Measurements from ENCODE around the gene TRMT44. TPM values are rescaled to one million over a fixed set of nuclear protein-coding genes. Genes with fewer than 3 reads are reported as not detected.
"Not testable (repeated sequence)": the region's sequence is repeated elsewhere in the genome, so short reads cannot be mapped to it uniquely, and the experiment has no call there.

Gene TRMT44
- total RNA-seq, 2 experiments from 2014 or later, result 20.5 to 24.5 TPM

DNA sequence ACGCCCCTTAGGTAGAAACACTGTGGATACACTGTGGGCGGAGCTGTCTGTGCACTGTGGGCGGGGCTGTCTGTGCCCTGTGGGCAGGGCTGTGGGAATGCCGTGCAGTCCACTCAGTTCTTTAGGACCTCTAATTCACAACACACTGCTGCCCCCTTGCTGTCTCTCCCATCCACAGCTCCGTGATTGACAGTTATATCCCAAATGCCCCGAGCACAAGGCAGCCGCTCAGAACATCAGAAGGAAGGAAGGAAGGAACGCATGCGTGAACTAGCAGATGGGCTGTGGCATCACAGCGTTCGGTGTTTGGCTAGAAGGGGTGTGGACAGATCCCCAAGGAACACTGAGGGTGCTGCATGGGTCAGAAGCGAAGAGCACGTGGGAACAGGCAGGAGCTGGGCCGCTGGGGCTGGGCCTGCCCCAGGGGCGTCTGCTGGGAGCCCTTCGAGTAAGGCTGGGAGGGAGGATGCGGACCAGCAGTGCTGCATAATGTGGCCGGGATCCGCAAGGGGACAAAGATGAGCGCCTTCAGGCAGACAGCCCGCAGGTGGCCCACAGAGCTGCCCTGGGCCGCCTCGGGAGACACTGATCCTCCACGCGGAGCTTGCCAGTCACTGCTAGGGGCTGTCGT is 29.8 kb upstream of the TRMT44 start:
- Mint-ChIP-seq H3K9me3 (ENCODE audit: low read depth) (no peaks in the 10 kb centered on the region), H3K36me3 (peaks cover 9% of the 10 kb centered on the region), H3K27me3 (no peaks in the 10 kb centered on the region), H3K4me3 (no peak overlapping the region), H3K27ac (no peak overlapping the region), H3K4me1 (peaks cover 38% of the 10 kb centered on the region)
- CTCF ChIA-PET, result interaction anchor here (0.9 to 1.0 kb wide), 2 partner anchors 9 to 144 kb away, joined by 3 read pairs; no protein-coding TSS in a partner anchor
- ATAC-seq (no peak), DNase-seq (peak; percentile 47)

DNA sequence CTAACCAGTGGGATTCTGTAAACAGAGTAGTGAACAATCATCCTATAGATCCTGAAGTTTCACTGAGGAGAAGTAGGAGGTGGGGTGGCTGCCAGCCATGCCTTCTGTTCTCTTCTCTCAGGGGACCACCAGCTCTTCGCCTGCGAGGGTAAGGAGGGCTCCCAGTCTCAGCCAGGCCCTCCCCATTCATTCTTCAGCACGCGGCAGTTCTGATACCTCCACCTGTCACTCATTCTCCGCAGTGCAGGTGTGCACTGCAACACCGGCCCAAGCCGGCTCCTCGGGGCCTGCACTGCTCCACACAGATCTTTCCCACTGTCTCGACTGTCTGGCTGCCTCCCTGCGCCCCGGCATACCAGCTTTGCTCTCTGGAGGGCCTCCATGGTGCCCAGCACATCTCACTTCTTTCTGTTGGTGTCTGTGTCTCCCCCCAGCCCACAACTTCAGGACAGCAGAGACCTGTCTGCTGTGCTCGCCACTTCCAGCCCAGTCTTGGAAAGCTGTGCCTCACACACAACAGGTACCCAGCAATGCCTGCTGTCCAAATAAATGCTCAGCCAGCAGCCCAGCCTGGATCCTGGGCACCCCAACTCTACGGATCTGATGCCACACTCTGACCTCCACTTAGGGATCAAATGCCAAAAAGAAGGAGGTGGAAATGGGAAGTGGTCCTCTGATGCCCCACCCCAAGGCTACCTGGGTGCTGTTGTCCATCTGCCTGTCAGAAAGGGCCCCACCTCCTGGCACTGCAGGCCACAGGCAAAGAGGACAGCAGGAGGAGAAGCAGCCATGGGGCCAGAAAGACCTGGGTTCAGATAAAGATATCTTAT is 29.0 kb upstream of the TRMT44 start:
- peaks cover 9% of the 10 kb centered on the region for H3K36me3 Mint-ChIP-seq
- H3K27ac Mint-ChIP-seq, result no peak overlapping the region

DNA sequence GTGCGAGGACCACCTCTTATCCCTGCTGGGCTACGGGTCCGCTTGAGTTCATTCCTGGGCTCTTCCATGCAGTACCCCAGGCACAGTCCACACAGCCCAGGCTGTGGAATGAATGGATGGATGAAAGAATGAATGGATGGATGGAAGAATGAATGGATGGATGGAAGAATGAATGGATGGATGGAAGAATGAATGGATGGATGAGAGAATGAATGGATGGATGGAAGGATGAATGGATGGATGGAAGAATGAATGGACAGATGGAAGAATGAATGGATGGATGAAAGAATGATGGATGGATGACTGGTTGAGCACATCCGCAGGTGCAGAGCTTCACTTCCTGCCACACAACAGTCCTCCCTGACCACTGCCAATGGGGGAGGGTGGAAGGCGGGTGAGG is 28.3 kb upstream of the TRMT44 start:
- Mint-ChIP-seq H3K4me3 (no peak overlapping the region), H3K27ac (no peak overlapping the region), H3K4me1 (peaks cover 38% of the 10 kb centered on the region), H3K27me3 (no peaks in the 10 kb centered on the region), H3K9me3 (ENCODE audit: low read depth) (no peaks in the 10 kb centered on the region), H3K36me3 (peaks cover 9% of the 10 kb centered on the region)
- DNase-seq, result no peak
- ATAC-seq, result no peak
- CTCF ChIA-PET, result no interaction called here

More for the DNA sequence above, 29.0 kb upstream of the TRMT44 start:
- CTCF ChIA-PET, result interaction anchor here (0.9 kb wide), 1 partner anchor 145 kb away, joined by 3 read pairs; no protein-coding TSS in a partner anchor
- Mint-ChIP-seq H3K4me3 (no peak overlapping the region), H3K9me3 (ENCODE audit: low read depth) (no peaks in the 10 kb centered on the region), H3K4me1 (peaks cover 38% of the 10 kb centered on the region), H3K27me3 (no peaks in the 10 kb centered on the region)
- ATAC-seq (no peak), DNase-seq (no peak)

DNA sequence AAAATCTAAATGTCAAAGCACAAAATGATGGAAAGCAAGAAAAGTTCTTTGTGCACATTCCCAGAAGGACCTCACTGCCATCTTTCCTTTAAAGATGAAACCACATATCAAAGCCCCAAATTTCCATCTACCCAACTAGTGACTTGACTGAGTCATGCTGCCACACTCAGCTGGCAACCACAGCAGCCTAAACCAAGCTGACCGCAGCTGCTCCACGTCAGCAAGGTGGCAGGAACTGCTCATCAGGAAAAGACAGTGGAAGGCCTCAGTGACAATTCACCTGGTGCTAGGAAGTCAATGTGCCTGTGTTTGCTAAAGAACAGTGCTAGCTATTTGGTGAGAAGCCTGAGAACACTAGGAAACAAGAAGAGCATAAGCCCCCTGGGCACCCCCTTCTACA is 26.2 kb upstream of the TRMT44 start:
- Mint-ChIP-seq H3K27ac (peak overlapping the region; percentile 24), H3K36me3 (peaks cover 9% of the 10 kb centered on the region), H3K9me3 (ENCODE audit: low read depth) (no peaks in the 10 kb centered on the region), H3K4me3 (no peak overlapping the region), H3K27me3 (no peaks in the 10 kb centered on the region), H3K4me1 (peaks cover 37% of the 10 kb centered on the region)
- ATAC-seq (no peak), DNase-seq (peak; percentile 78)
- CTCF ChIA-PET, result interaction anchor here (0.9 to 2.5 kb wide), 3 partner anchors 14 to 55 kb away, joined by 3 to 6 read pairs (median 3); no protein-coding TSS in a partner anchor

DNA sequence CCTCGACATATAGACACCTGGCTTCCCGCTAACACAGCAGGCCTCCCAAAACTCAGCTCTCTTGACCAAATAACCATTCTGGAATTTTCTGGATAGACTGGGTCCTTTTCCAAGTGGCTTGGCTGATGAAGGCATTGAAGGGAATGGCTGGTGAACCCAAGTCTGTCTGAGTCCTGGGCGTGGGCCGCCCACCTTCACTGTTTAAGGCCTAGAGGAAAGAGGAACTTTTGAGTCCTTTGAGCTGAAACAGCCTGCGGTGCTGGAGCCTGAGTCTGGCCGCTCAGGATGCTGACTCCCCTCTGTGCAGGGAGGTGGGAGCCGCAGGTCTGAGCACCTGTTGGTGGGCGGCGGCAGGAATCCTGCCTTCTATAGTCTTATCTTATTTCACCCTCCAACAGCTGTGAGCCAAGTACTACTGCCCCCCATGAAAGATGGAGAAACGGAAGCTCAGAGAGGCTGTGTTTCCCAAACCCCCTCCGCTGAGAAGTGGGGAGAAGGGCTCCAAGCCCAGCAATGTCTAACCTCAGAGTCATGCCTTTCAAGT is 23.4 kb upstream of the TRMT44 start:
- H3K9me3 Mint-ChIP-seq (ENCODE audit: low read depth), result no peaks in the 10 kb centered on the region
- H3K4me1 Mint-ChIP-seq, result peaks cover 29% of the 10 kb centered on the region
- H3K36me3 Mint-ChIP-seq, result peaks cover 9% of the 10 kb centered on the region
- no peak overlapping the region for H3K27ac Mint-ChIP-seq
- CTCF ChIA-PET, result no interaction called here
- DNase-seq (no peak), ATAC-seq (no peak)
- H3K4me3 Mint-ChIP-seq, result no peak overlapping the region
- H3K27me3 Mint-ChIP-seq, result no peaks in the 10 kb centered on the region

DNA sequence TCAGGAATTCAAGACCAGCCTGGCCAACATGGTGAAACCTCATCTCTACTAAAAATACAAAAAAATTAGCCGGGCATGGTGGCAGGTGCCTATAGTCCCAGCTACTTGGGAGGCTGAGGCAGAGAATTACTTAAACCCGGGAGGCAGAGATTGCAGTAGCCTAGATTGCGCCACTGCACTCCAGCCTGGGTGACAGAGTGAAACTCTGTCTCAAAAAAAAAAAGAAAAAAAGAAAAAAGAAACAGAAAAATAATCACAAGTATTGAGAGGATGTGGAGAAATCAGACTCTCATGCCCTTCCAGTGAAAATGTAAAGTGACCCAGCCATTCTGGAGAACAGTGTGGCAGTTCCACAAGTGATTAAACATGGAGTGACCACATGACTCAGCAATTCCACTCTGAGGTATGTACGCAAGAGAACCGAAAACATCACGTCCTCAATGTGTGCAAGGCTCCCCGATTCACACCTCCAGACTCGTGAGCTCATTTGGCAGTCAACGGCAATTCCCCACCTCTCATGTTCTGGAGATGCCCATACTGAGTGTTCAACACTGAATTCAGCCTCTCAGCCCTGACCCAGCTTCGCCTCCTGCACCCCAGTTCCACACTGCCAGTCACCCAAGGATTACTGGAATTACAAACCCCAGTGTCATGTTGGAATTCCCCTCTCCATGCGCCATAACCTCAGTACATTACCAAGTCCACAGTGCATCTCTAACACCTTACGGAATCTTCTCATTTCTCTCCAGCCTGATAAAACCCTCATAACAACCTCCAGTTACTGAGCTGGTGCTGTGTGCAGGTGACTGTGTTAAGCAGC is 21.1 kb upstream of the TRMT44 start:
- peaks cover 16% of the 10 kb centered on the region for H3K4me1 Mint-ChIP-seq
- H3K27me3 Mint-ChIP-seq, result no peaks in the 10 kb centered on the region
- H3K9me3 Mint-ChIP-seq (ENCODE audit: low read depth), result no peaks in the 10 kb centered on the region
- CTCF ChIA-PET, result interaction anchor here (0.7 to 1.6 kb wide), 3 partner anchors 9 to 617 kb away, joined by 3 read pairs; no protein-coding TSS in a partner anchor
- peak overlapping the region; percentile 63 for H3K27ac Mint-ChIP-seq
- peak; percentile 70 for DNase-seq
- H3K4me3 Mint-ChIP-seq, result no peak overlapping the region
- peak; percentile 89 for ATAC-seq
- peaks cover 5% of the 10 kb centered on the region for H3K36me3 Mint-ChIP-seq

DNA sequence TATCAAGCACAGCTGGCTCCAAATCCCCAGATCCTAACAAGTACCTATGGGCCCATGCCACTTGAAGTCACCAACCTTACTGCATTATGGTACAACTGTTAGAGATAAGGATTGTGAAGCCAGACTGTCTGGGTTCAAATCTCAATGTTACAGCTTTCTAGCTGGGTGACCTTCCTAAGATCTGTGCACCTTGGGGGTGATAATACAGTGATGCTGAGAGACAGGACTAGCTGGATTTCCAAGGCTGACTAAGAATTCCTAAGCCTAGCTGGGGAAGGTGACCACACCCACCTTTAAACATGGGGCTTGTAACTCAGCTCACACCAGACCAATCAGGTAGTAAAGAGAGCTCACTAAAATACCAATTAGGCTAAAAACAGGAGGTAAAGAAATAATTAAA is 20.4 kb upstream of the TRMT44 start:
- H3K9me3 Mint-ChIP-seq (ENCODE audit: low read depth); H3K4me1 Mint-ChIP-seq; H3K27ac Mint-ChIP-seq; DNase-seq; ATAC-seq; H3K27me3 Mint-ChIP-seq; H3K4me3 Mint-ChIP-seq; H3K36me3 Mint-ChIP-seq: not testable (repeated sequence)
- CTCF ChIA-PET, result interaction anchor here (0.7 to 1.6 kb wide), 3 partner anchors 10 to 618 kb away, joined by 3 read pairs; no protein-coding TSS in a partner anchor

DNA sequence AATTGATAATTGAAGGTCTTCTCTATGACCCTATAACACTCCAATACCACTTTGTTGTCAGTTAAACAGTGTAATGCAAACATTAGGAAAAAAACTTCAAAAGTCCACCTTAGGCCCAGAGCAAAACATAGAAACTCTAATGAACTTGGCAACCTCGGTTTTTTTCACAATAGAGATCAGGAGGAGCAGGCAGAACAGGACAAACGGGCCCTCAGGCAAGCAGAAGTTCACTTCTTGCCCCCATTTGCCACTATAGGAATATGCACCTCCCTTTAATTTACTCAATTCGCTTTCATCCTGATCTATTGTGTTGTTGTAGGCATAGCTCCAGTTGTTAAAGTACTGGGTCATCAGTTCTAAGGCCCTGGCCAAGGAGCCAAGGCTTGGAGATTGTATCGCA is 18.2 kb upstream of the TRMT44 start:
- H3K4me1 Mint-ChIP-seq, result peaks cover 15% of the 10 kb centered on the region
- CTCF ChIA-PET, result no interaction called here
- H3K4me3 Mint-ChIP-seq, result no peak overlapping the region
- no peaks in the 10 kb centered on the region for H3K9me3 Mint-ChIP-seq (ENCODE audit: low read depth)
- H3K27ac Mint-ChIP-seq, result no peak overlapping the region
- H3K27me3 Mint-ChIP-seq, result no peaks in the 10 kb centered on the region
- H3K36me3 Mint-ChIP-seq, result no peaks in the 10 kb centered on the region
- ATAC-seq (no peak), DNase-seq (no peak)

DNA sequence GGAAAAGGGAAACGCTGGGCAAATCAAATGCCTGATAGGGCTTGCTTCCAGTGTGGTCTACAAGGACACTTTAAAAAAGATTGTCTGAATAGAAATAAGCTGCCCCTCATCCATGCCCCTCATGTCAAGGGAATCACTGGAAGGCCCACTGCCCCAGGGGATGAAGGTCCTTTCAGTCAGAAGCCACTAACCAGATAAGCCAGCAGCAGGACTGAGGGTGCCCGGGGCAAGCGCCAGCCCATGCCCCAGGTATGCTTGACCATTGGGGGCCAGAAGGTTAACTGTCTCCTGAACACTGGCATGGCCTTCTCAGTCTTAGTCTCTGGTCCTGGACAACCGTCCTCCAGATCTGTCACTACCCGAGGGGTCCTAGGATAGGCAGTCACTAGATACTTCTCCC is 17.8 kb upstream of the TRMT44 start:
- Mint-ChIP-seq H3K4me1 (peaks cover 17% of the 10 kb centered on the region), H3K27ac (no peak overlapping the region), H3K4me3 (no peak overlapping the region), H3K9me3 (ENCODE audit: low read depth) (no peaks in the 10 kb centered on the region), H3K27me3 (no peaks in the 10 kb centered on the region), H3K36me3 (no peaks in the 10 kb centered on the region)
- no peak for ATAC-seq
- DNase-seq, result no peak
- CTCF ChIA-PET, result no interaction called here

DNA sequence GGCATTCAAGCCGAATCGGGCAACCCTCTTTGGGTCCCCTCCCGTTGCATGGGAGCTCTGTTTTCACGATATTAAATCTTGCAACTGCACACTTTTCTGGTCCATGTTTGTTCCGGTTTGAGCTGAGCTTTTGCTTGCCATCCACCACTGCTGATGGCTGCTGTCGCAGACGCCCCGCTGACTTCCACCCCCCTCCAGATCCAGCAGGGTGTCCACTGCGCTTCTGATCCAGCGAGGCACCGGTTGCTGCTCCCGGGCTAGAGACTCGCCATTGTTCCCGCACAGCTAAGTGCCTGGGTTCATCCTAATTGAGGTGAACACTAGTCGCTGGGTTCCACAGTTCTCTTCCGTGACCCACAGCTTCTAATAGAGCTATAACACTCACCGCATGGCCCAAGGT is 13.3 kb upstream of the TRMT44 start:
- Mint-ChIP-seq H3K27me3 (no peaks in the 10 kb centered on the region), H3K4me1 (peaks cover 16% of the 10 kb centered on the region), H3K36me3 (no peaks in the 10 kb centered on the region), H3K27ac (no peak overlapping the region), H3K9me3 (ENCODE audit: low read depth) (no peaks in the 10 kb centered on the region), H3K4me3 (peak overlapping the region; percentile 86)
- CTCF ChIA-PET, result interaction anchor here (1.0 to 2.6 kb wide), 4 partner anchors 8 to 268 kb away, joined by 3 to 9 read pairs (median 4); partner anchors contain the start of gene ABLIM2
- ATAC-seq, result no peak
- DNase-seq, result no peak

DNA sequence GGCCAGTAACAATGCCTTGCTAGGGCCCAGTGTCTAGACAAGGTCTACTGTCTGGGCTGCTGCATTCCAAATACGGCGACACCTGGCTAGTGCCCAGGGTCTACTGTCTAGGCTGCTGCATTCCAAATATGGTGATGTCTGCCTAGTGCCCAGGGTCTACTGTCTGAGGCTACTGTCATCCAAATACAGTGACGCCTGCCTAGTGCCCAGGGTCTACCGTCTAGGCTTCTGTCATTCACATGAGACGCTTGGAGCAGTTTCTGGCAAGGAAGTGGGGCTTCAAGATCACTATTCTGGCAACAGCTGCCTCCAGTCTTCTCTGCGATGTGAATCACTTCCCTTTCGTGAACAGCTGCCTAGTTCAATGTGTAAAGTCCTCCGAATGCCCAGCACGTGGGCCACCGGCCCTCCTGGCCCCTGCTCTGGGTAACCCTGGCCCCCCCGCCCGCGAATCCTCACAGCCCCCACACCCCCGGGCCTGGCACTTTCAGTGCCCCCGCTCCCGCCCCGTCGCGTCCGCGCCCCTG is 12.8 kb upstream of the TRMT44 start:
- no peak for DNase-seq
- no peak for ATAC-seq
- peak overlapping the region; percentile 86 for H3K4me3 Mint-ChIP-seq
- no peaks in the 10 kb centered on the region for H3K27me3 Mint-ChIP-seq
- peaks cover 16% of the 10 kb centered on the region for H3K4me1 Mint-ChIP-seq
- peak overlapping the region; percentile 85 for H3K27ac Mint-ChIP-seq
- no peaks in the 10 kb centered on the region for H3K9me3 Mint-ChIP-seq (ENCODE audit: low read depth)
- CTCF ChIA-PET, result interaction anchor here (1.0 to 2.6 kb wide), 6 partner anchors 10 to 269 kb away, joined by 3 to 9 read pairs (median 5); partner anchors contain the start of gene ABLIM2
- no peaks in the 10 kb centered on the region for H3K36me3 Mint-ChIP-seq

DNA sequence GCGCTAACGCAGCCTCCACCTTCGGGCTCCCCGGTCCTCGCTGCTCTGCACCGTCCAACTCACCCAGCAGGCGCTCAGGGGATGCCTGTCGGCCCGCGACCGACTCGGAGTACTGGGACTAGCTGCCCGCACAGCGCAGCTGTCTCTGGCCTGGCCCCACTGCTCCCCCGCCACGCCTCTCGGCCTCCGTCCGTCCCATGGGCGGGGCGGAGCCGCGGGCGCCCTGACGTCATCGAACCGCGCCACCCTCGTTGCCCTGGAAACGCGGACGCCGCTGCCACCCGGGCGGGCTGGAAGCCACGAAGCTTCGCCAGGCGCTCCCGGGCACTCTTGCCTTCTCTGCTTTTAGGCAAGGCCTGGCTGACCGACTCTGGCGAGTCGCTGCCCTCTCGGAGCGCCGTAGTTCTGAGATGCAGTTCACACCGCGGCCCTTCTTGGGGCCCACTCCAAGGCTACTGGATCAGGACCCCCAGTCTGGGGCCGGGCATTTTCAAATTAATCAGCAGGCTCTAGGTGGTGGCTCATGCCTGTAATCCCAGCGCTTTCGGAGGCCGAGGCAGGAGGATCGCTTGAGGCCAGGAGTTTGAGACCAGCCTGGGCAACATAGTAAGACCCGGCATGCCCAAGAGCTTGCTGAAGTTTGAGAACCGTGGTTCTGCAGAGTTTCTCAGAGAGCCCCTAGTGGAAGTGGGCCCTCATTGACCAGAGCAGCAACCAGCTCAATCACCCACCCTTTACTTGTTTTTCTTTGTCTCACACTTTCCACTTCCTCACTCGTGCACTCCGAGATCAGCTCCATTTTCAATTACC is 12.1 kb upstream of the TRMT44 start:
- H3K36me3 Mint-ChIP-seq, result no peaks in the 10 kb centered on the region
- H3K27me3 Mint-ChIP-seq, result no peaks in the 10 kb centered on the region
- peak; percentile 99 for ATAC-seq
- H3K9me3 Mint-ChIP-seq (ENCODE audit: low read depth), result no peaks in the 10 kb centered on the region
- peak overlapping the region; percentile 86 for H3K4me3 Mint-ChIP-seq
- peaks cover 17% of the 10 kb centered on the region for H3K4me1 Mint-ChIP-seq
- peak; percentile 91 for DNase-seq
- peak overlapping the region; percentile 85 for H3K27ac Mint-ChIP-seq
- CTCF ChIA-PET, result interaction anchor here (1.0 to 2.6 kb wide), 7 partner anchors 10 to 270 kb away, joined by 3 to 9 read pairs (median 5); partner anchors contain the start of gene ABLIM2
